IMR-90 (cell line): ENCODE measurements around the gene PTGR3. TPM values are rescaled to one million over a fixed set of nuclear protein-coding genes. Genes with fewer than 3 reads are reported as not detected.

ENCODE experiments used
- ATAC-seq: fragments of 200-7000 bp; cut with Tn5 transposase; 2 replicates; pipeline ENCODE4 v1.9.1; 2020; ENCODE audit warnings: low read depth, mild to moderate bottlenecking, moderate library complexity
- BruUV-seq: library from RNA; stranded (reverse); fragments of 400-500 nt; replicated peaks from 2 replicates; lab custom pipeline; 2021; lab: Mats Ljungman, UMichigan
- CTCF ChIA-PET: fragments of 300-600 bp; formaldehyde crosslinking; extraction: SDS; loops from one replicate; lab custom pipeline; 2021; ENCODE audit warnings: antibody characterized with exemption; lab: Yijun Ruan, JAX
- POLR2A ChIA-PET: fragments of 300-600 bp; sonication (Branson Sonifier 250); formaldehyde crosslinking; loops from one replicate; lab custom pipeline; 2022; ENCODE audit warnings: antibody characterized with exemption; ENCODE audit not compliant: unreplicated experiment; lab: Charles Lee
- DNase-seq: peaks from one replicate; pipeline ENCODE4 v3.0.0; 2013
- H2AFZ ChIP-seq: replicated peaks from 2 replicates; pipeline ENCODE3; 2013; ENCODE audit warnings: low read length, mild to moderate bottlenecking; ENCODE audit not compliant: poor library complexity
- H2AK5ac ChIP-seq: 2 replicates; pipeline ENCODE4 v1.6.1; 2013; ENCODE audit warnings: low read depth, low read length, inconsistent platforms
- H2AK9ac ChIP-seq: replicated peaks from 2 replicates; pipeline ENCODE3; 2013; ENCODE audit warnings: mild to moderate bottlenecking, low read depth, low read length, moderate library complexity; ENCODE audit not compliant: poor library complexity
- H2BK120ac ChIP-seq: 2 replicates; pipeline ENCODE4 v1.6.1; 2013; ENCODE audit warnings: low read depth, low read length, inconsistent platforms
- H2BK15ac ChIP-seq: 3 replicates; pipeline ENCODE4 v1.6.1; 2013; ENCODE audit warnings: low read depth, low read length, inconsistent platforms
- H2BK20ac ChIP-seq: 2 replicates; pipeline ENCODE4 v1.6.1; 2013; ENCODE audit warnings: low read depth, mild to moderate bottlenecking, inconsistent platforms, low read length, moderate library complexity
- H2BK5ac ChIP-seq: 2 replicates; pipeline ENCODE4 v1.6.1; 2013; ENCODE audit warnings: mild to moderate bottlenecking, low read depth, low read length, inconsistent platforms; ENCODE audit not compliant: poor library complexity, severe bottlenecking
- H3K14ac ChIP-seq: replicated peaks from 2 replicates; pipeline ENCODE4 v1.6.1; 2013; ENCODE audit warnings: low read depth, low read length, inconsistent platforms
- H3K18ac ChIP-seq: 2 replicates; pipeline ENCODE4 v1.6.1; 2013; ENCODE audit warnings: low read depth, low read length, control low read depth
- H3K23ac ChIP-seq: 2 replicates; pipeline ENCODE4 v1.6.1; 2013; ENCODE audit warnings: low read depth, low read length, inconsistent platforms
- H3K27ac ChIP-seq: 2 replicates; pipeline ENCODE4 v1.5.1; 2013; ENCODE audit warnings: mild to moderate bottlenecking, control low read depth, low read length; ENCODE audit not compliant: insufficient read depth
- H3K27me3 ChIP-seq: 2 replicates; pipeline ENCODE4 v1.6.1; 2013; ENCODE audit warnings: low read length; ENCODE audit not compliant: control insufficient read depth, insufficient read depth
- H3K36me3 ChIP-seq: 2 replicates; pipeline ENCODE4 v1.6.1; 2013; ENCODE audit warnings: low read length, mixed read lengths; ENCODE audit not compliant: control insufficient read depth, insufficient read depth
- H3K4ac ChIP-seq: 2 replicates; pipeline ENCODE4 v1.6.1; 2013; ENCODE audit warnings: low read depth, low read length, inconsistent platforms
- H3K4me1 ChIP-seq: 2 replicates; pipeline ENCODE4 v1.6.1; 2013; ENCODE audit warnings: low read length, mixed read lengths; ENCODE audit not compliant: control insufficient read depth, insufficient read depth
- H3K4me2 ChIP-seq: 2 replicates; pipeline ENCODE4 v1.6.1; 2013; ENCODE audit warnings: low read depth, mild to moderate bottlenecking, control low read depth, low read length, moderate library complexity
- H3K4me3 ChIP-seq: 2 replicates; pipeline ENCODE4 v1.5.1; 2013; ENCODE audit warnings: low read depth, mild to moderate bottlenecking, control low read depth, low read length, moderate library complexity; ENCODE audit not compliant: insufficient read depth
- H3K56ac ChIP-seq: 2 replicates; pipeline ENCODE4 v1.6.1; 2013; ENCODE audit warnings: low read length, inconsistent platforms; ENCODE audit not compliant: insufficient read depth; ENCODE audit errors: extremely low read depth
- H3K79me1 ChIP-seq, 2 experiments: 2 replicates each; pipeline ENCODE4 v1.6.1; 2013; ENCODE audit warnings: low read length in 2 of 2, inconsistent platforms in 1 of 2, low read depth in 1 of 2
- H3K9ac ChIP-seq: 2 replicates; pipeline ENCODE4 v1.6.1; 2013; ENCODE audit warnings: low read depth, low read length, control low read depth
- H3K9me1 ChIP-seq: 2 replicates; pipeline ENCODE4 v1.6.1; 2013; ENCODE audit warnings: low read length, inconsistent platforms; ENCODE audit not compliant: insufficient read depth
- H3K9me3 ChIP-seq: 2 replicates; pipeline ENCODE4 v1.6.1; 2013; ENCODE audit warnings: low read length; ENCODE audit not compliant: control insufficient read depth, insufficient read depth
- H4K20me1 ChIP-seq: 2 replicates; pipeline ENCODE4 v1.6.1; 2013; ENCODE audit warnings: low read length, inconsistent platforms; ENCODE audit not compliant: insufficient read depth
- H4K5ac ChIP-seq: 2 replicates; pipeline ENCODE4 v1.6.1; 2013; ENCODE audit warnings: mild to moderate bottlenecking, low read depth, low read length, control low read depth
- H4K8ac ChIP-seq, 2 experiments: 2 replicates each; pipeline ENCODE4 v1.6.1; 2013; ENCODE audit warnings: low read depth in 2 of 2, low read length in 2 of 2, control low read depth in 1 of 2, inconsistent platforms in 1 of 2
- H4K91ac ChIP-seq: 2 replicates; pipeline ENCODE4 v1.6.1; 2013; ENCODE audit warnings: low read depth, low read length, inconsistent platforms; ENCODE audit not compliant: insufficient read depth
- BHLHE40 ChIP-seq: fragments of 150-350 bp; IDR thresholded peaks from 2 replicates; pipeline ENCODE4 v1.6.1; 2016; ENCODE audit warnings: mild to moderate bottlenecking, low read depth, low read length
- MAFK ChIP-seq: IDR thresholded peaks from 2 replicates; pipeline ENCODE4 v1.6.1; 2012; ENCODE audit warnings: low read depth, low read length, improper control_type of control experiment
- MAZ ChIP-seq: IDR thresholded peaks from 2 replicates; pipeline ENCODE4 v1.6.1; 2012; ENCODE audit warnings: low read depth, mild to moderate bottlenecking, low read length, improper control_type of control experiment, moderate library complexity, borderline replicate concordance
- MXI1 ChIP-seq: IDR thresholded peaks from 2 replicates; pipeline ENCODE4 v1.6.1; 2012; ENCODE audit warnings: low read depth, mild to moderate bottlenecking, low read length, moderate library complexity, borderline replicate concordance
- NFE2L2 ChIP-seq: fragments of 150-350 bp; IDR thresholded peaks from 2 replicates; pipeline ENCODE4 v1.6.1; 2016; ENCODE audit warnings: low read depth, mild to moderate bottlenecking, low read length
- POLR2A ChIP-seq: IDR thresholded peaks from 2 replicates; pipeline ENCODE4 v1.6.1; 2012; ENCODE audit warnings: mild to moderate bottlenecking, low read depth, low read length
- RAD21 ChIP-seq: IDR thresholded peaks from 2 replicates; pipeline ENCODE4 v1.6.1; 2012; ENCODE audit warnings: low read length, improper control_type of control experiment
- WGBS, 2 experiments: methylation state at CpG; one replicate each; pipeline versions ENCODE4 v1.1.5 to v1.1.7; 2013; ENCODE audit warnings: missing lambda C conversion rate in 2 of 2; ENCODE audit not compliant: insufficient read length in 1 of 2; ENCODE audit errors: extremely low coverage in 2 of 2; 5-methylcytosine and 5-hydroxymethylcytosine counted together
- dilution Hi-C: fragments of 300-500 bp; cut with HindIII; formaldehyde crosslinking; loops from one replicate; pipeline ENCODE4 v1.14.3; 2018; ENCODE audit warnings: low sequenced_read_pairs; ENCODE audit not compliant: unreplicated experiment
- in situ Hi-C: fragments of 300-500 bp; cut with MboI; formaldehyde crosslinking; loops from 3 replicates; pipeline ENCODE4 v1.14.3; 2019; ENCODE audit warnings: low sequenced_read_pairs, inconsistent platforms, mixed read lengths
- intact Hi-C: fragments of 100-400 bp; cut with micrococcal nuclease; formaldehyde crosslinking; loops from 2 replicates; pipeline ENCODE4 v1.10.0; 2022
- polyA plus RNA-seq, 3 experiments: library from polyadenylated mRNA; depleted of rRNA; stranded (reverse); fragments of >200 nt; gene quantifications; 2 replicates each; pipeline ENCODE4 v1.2.3, GENCODE V29; 2012; ENCODE audit warnings: low replicate concordance in 1 of 3
- total RNA-seq: library from RNA; depleted of rRNA; stranded (reverse); fragments of >200 nt; gene quantifications from 2 replicates; pipeline ENCODE4 v1.2.3, GENCODE V29; 2012

Gene PTGR3
- total and polyA plus RNA-seq, 2 of the 4 experiments (the other 2 are of a cell fraction) = 16.1 to 26.4 TPM

GRCh38 chr18:75168619-75169018, 40.3 kb downstream of the PTGR3 start:
- no peak overlapping the region for H2AK5ac ChIP-seq
- H3K9ac ChIP-seq = no peak overlapping the region
- no peak overlapping the region for H2AK9ac ChIP-seq
- 0 out of 2 replicates have a peak overlapping the region, but pooled peaks have one; percentile 15 for H3K23ac ChIP-seq
- no peak overlapping the region for H2BK20ac ChIP-seq
- no peak for TF ChIP-seq RAD21
- no peak for TF ChIP-seq MAFK
- TF ChIP-seq POLR2A = no peak
- TF ChIP-seq MXI1 = no peak
- TF ChIP-seq NFE2L2 = no peak
- TF ChIP-seq MAZ = no peak
- no peak for TF ChIP-seq BHLHE40
- no peak overlapping the region for H3K14ac ChIP-seq
- no peak for DNase-seq
- H3K4me2 ChIP-seq = no peak overlapping the region
- BruUV-seq = no TSS peak
- no peaks in the 10 kb centered on the region for H3K9me1 ChIP-seq
- no peak for ATAC-seq
- H3K4me3 ChIP-seq = no peak overlapping the region
- H3K18ac ChIP-seq = no peak overlapping the region
- H3K4me1 ChIP-seq = no peaks in the 10 kb centered on the region
- intact Hi-C loops = no loop called here
- H4K5ac ChIP-seq = no peak overlapping the region
- H4K91ac ChIP-seq = no peak overlapping the region
- H3K36me3 ChIP-seq = no peaks in the 10 kb centered on the region
- no peaks in the 10 kb centered on the region for H4K20me1 ChIP-seq
- H3K9me3 ChIP-seq = peaks cover 8% of the 10 kb centered on the region; the same call in 1 of the 2 replicates
- H2BK15ac ChIP-seq = no peak overlapping the region
- dilution Hi-C loops = no loop called here
- ChIA-PET CTCF (interaction anchor here (0.6 to 1.5 kb wide), 2 partner anchors 10 to 474 kb away, joined by 3 to 4 read pairs; no protein-coding TSS in a partner anchor), POLR2A (no interaction called here)
- no peak overlapping the region for H3K27ac ChIP-seq
- H2BK5ac ChIP-seq = no peak overlapping the region
- H4K8ac ChIP-seq = no peak overlapping the region
- in situ Hi-C loops = no loop called here
- H3K79me1 ChIP-seq = no peaks in the 10 kb centered on the region
- no peak overlapping the region for H2AFZ ChIP-seq
- WGBS, 2 experiments = 80% methylated on average over 1 of the region's 7 CpGs; no CpG with 5 or more reads in 1 of the 2 experiments
- H3K56ac ChIP-seq = no peak overlapping the region
- H3K27me3 ChIP-seq = peaks cover 18% of the 10 kb centered on the region
- H3K4ac ChIP-seq = no peak overlapping the region
- no peak overlapping the region for H2BK120ac ChIP-seq
